Loucy (cell line): ENCODE data around the gene IGF1R.

Experiments
- CTCF ChIP-seq: fragments of 200-600 bp; sonication (generic); conservative IDR thresholded peaks from 2 replicates; pipeline ENCODE4 v1.5.1; 2014; ENCODE audit warnings: mild to moderate bottlenecking, antibody characterized with exemption, low read length
- EZH2phosphoT487 ChIP-seq: fragments of 200-600 bp; IDR thresholded peaks from 2 replicates; pipeline ENCODE4 v1.6.1; 2018; ENCODE audit warnings: antibody characterized with exemption, mild to moderate bottlenecking, moderate library complexity, borderline replicate concordance

DNA sequence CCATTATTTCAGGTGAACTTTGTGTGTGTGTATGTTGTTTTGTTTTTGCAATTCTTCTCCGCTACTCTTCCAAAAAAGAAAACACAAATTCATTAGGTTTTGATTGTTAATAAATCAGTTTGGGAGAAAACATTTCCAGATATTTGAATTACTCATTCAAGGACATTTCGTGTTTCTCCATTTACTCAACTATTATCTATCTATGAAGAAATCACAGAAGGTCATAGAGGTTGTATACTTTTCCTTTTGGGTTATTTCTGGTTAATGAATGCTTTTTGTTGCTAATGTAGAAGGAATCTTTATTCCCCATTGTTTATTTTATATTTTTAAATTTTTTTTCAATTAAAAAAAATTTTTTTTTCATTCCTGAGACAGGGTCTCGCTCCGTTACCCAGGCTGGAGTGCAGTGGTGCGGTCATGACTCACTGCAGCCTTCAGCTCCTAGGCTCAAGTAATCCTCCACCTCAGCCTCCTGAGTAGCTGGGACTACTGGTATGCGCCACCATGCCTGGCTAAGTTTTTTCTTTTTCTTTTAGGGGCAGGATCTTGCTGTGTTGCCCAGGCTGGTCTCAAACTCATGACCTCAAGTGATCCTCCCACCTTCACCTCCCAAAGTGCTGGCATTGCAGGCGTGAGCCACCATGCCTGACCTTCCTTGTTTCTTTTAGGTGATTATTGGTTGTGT lies 28.4 kb downstream of the IGF1R start:
- TF ChIP-seq CTCF (no peak), EZH2phosphoT487 (no peak)
